ENCODE results near the gene PTPRQ. TPM values are rescaled to one million over a fixed set of nuclear protein-coding genes. Genes with fewer than 3 reads are reported as not detected.

The PTPRQ gene
- total and polyA plus RNA-seq, 9 of the 15 experiments (the other 6 are each of a cell fraction or from before 2014, with no cell fraction given), result not detected

DNA sequence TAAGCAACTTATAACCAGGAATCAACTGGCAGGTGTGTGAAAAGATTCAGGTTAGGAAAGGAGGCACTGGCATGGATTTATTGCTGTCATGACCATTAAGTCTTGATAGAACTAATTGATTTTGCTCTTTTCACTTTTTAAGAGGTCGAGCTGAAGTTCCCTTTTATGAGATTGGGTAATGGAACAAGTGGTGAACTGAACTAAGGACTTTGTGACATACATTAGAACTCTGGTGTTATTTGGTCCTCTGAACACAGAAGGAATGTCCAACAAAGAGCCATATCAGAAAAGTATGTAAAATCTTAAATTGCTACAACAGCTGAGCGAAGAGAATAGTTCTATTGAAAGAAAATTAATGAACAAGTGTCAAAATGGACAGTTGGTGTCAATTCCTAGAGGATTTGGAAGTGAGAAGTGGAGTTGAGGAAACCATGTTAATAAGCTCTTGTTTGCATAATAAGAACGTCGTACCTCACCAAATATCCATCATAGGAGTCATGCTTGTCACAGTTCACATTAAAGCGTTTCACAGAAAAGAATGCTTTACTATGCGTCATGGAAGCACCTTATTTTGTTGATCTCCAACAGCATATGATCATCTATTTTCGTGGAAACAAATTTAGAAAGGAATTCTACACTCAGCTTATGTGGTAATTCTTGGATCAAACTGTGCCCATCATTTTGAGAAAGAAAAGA is 255.0 kb downstream of the PTPRQ start:
- WGBS (ENCODE audit: insufficient coverage, low coverage, missing lambda C conversion rate), result 0% methylated on average over 7 of the region's 7 CpGs
- Histone ChIP-seq H4K20me1 (replicated peaks; ENCODE audit: control insufficient read depth, insufficient read depth, low read length) (no peaks in the 10 kb centered on the region), H3K9ac (ENCODE audit: insufficient read depth in 1 of 2, low read depth in 2 of 2, low read length in 2 of 2) (no peak overlapping the region), H3K9me1 (ENCODE audit: control insufficient read depth, insufficient read depth, low read length) (no peaks in the 10 kb centered on the region), H3K36me3 (ENCODE audit: control insufficient read depth, insufficient read depth, low read length) (no peaks in the 10 kb centered on the region), H2AFZ (ENCODE audit: low read depth, low read length) (no peak overlapping the region), H3K4me2 (ENCODE audit: insufficient read depth, low read length) (no peak overlapping the region), H3K27me3 (ENCODE audit: control insufficient read depth in 2 of 2, insufficient read depth in 2 of 2, low read length in 2 of 2) (no peaks in the 10 kb centered on the region), H3K4me1 (replicated peaks in 1 of 2; ENCODE audit: control insufficient read depth in 2 of 2, insufficient read depth in 2 of 2, low read length in 2 of 2) (no peaks in the 10 kb centered on the region), H3K27ac (ENCODE audit: extremely low read depth, low read depth, low read length) (no peak overlapping the region), H3K79me2 (ENCODE audit: control insufficient read depth, insufficient read depth, low read length) (no peaks in the 10 kb centered on the region), H3K9me3 (replicated peaks; ENCODE audit: control insufficient read depth, insufficient read depth, low read depth, low read length) (no peaks in the 10 kb centered on the region), H3K4me3 (no peak overlapping the region)
- no TSS peak for BruUV-seq (replicated peaks)
- in situ Hi-C loops (cut with MboI) (no loop called here), intact Hi-C loops (cut with micrococcal nuclease) (no loop called here)
- no peak for DNase-seq (ENCODE audit: extremely low read depth in 1 of 4, low spot score in 3 of 4)
- ChIA-PET CTCF (ENCODE audit: low intra/inter-chr PET ratio) (no interaction called here), POLR2A (no interaction called here)
- FAIRE-seq, result no peak
- no peak for ATAC-seq
- TF ChIP-seq SETDB1 (IDR thresholded peaks at IDR 0.05; ENCODE audit: low read length) (no peak), ZNF23 (CRISPR knock-in tag; IDR thresholded peaks at IDR 0.05) (no peak), ZNF436 (CRISPR knock-in tag; IDR thresholded peaks at IDR 0.05) (no peak), NCOA1 (IDR thresholded peaks at IDR 0.05; ENCODE audit: low read depth) (no peak)

DNA sequence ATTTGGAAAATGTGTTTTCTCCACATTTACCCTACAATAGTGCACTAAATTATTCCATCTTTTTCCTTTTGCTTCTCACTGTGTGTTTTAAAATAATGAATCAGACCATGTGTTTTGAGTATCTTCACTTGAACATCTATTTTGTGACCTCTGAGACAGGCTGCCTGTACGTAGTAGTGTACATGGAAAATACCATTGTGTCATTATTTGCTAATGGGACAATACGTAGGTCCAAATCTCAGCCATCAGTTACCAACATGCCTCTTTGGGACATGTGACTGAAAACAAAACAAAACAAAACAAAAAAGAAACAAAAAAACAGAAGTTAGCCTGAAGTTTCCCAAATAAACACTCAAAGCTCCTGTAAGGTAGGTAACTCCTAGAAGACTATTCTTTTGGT is 256.3 kb downstream of the PTPRQ start:
- ATAC-seq (no peak), DNase-seq (ENCODE audit: extremely low read depth in 1 of 4, low spot score in 3 of 4) (no peak), FAIRE-seq (no peak)
- no peak overlapping the region for H3K27ac ChIP-seq (ENCODE audit: extremely low read depth, low read depth, low read length)
- H3K27me3 ChIP-seq (ENCODE audit: control insufficient read depth in 2 of 2, insufficient read depth in 2 of 2, low read length in 2 of 2), result no peaks in the 10 kb centered on the region
- 0% methylated on average over 2 of the region's 2 CpGs for WGBS (ENCODE audit: insufficient coverage, low coverage, missing lambda C conversion rate)
- BruUV-seq (replicated peaks), result no TSS peak
- no peaks in the 10 kb centered on the region for H3K9me3 ChIP-seq (replicated peaks; ENCODE audit: control insufficient read depth, insufficient read depth, low read depth, low read length)
- H4K20me1 ChIP-seq (replicated peaks; ENCODE audit: control insufficient read depth, insufficient read depth, low read length), result no peaks in the 10 kb centered on the region
- H3K36me3 ChIP-seq (ENCODE audit: control insufficient read depth, insufficient read depth, low read length), result no peaks in the 10 kb centered on the region
- no peak overlapping the region for H3K4me2 ChIP-seq (ENCODE audit: insufficient read depth, low read length)
- CTCF ChIA-PET (ENCODE audit: low intra/inter-chr PET ratio), result no interaction called here
- H2AFZ ChIP-seq (ENCODE audit: low read depth, low read length), result no peak overlapping the region
- no peaks in the 10 kb centered on the region for H3K79me2 ChIP-seq (ENCODE audit: control insufficient read depth, insufficient read depth, low read length)
- POLR2A ChIA-PET, result no interaction called here
- H3K4me3 ChIP-seq, result no peak overlapping the region
- H3K9ac ChIP-seq (ENCODE audit: insufficient read depth in 1 of 2, low read depth in 2 of 2, low read length in 2 of 2), result no peak overlapping the region
- no peaks in the 10 kb centered on the region for H3K4me1 ChIP-seq (replicated peaks in 1 of 2; ENCODE audit: control insufficient read depth in 2 of 2, insufficient read depth in 2 of 2, low read length in 2 of 2)
- in situ Hi-C loops (cut with MboI), result no loop called here
- intact Hi-C loops (cut with micrococcal nuclease), result no loop called here
- H3K9me1 ChIP-seq (ENCODE audit: control insufficient read depth, insufficient read depth, low read length), result no peaks in the 10 kb centered on the region
- TF ChIP-seq, protein P1, sequence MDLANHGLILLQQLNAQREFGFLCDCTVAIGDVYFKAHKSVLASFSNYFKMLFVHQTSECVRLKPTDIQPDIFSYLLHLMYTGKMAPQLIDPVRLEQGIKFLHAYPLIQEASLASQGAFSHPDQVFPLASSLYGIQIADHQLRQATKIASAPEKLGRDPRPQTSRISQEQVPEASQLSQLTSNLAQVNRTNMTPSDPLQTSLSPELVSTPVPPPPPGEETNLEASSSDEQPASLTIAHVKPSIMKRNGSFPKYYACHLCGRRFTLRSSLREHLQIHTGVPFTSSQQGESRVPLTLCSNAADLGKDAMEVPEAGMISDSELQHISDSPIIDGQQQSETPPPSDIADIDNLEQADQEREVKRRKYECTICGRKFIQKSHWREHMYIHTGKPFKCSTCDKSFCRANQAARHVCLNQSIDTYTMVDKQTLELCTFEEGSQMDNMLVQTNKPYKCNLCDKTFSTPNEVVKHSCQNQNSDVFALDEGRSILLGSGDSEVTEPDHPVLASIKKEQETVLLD (IDR thresholded peaks at IDR 0.05), result no peak
- TF ChIP-seq CBX8 (IDR thresholded peaks at IDR 0.05; ENCODE audit: borderline replicate concordance, extremely low read depth, low read depth, low read length, poor library complexity, severe bottlenecking) (no peak), CREB1 (IDR thresholded peaks at IDR 0.05) (no peak), CREB1 (CRISPR knock-in tag; IDR thresholded peaks at IDR 0.05) (no peak), RBFOX2 (IDR thresholded peaks at IDR 0.05; ENCODE audit: low read depth, low read length) (no peak), MECOM (CRISPR knock-in tag; IDR thresholded peaks at IDR 0.05) (no peak), ARID1B (IDR thresholded peaks at IDR 0.05) (no peak), DPF2 (IDR thresholded peaks at IDR 0.05) (no peak), RUNX1 (IDR thresholded peaks at IDR 0.05; ENCODE audit: low read depth) (no peak), ZNF175 (CRISPR knock-in tag; IDR thresholded peaks at IDR 0.05; ENCODE audit: low read depth) (no peak), ZNF232 (CRISPR knock-in tag; IDR thresholded peaks at IDR 0.05) (no peak)

Data from K562 (cell line).